ENCODE results near the gene RAB6A.
A peak's percentile ranks its signal among the peaks of the same experiment; 100 is the strongest.
"Not testable (repeated sequence)": the region's sequence is repeated elsewhere in the genome, so short reads cannot be mapped to it uniquely, and the experiment has no call there.

RAB6A gene

GRCh38 chr11:73787643-73788558 is 27.0 kb upstream of the RAB6A start, which contains the start of gene MRPL48:
Gene MRPL48, plus strand, starts transcription at chr11:73787874. Its CDS starts 98 bp downstream, at chr11:73787972.
- no peaks in the 10 kb centered on the region for H3K4me1 ChIP-seq (ENCODE audit: control insufficient read depth, insufficient read depth, low read length)
- H3K27me3 ChIP-seq (ENCODE audit: control insufficient read depth, insufficient read depth, low read length, poor library complexity, severe bottlenecking) = no peaks in the 10 kb centered on the region
- no peaks in the 10 kb centered on the region for H3K36me3 ChIP-seq (ENCODE audit: control insufficient read depth, insufficient read depth, low read length)
- H3K4me3 ChIP-seq (ENCODE audit: insufficient read depth, low read depth, low read length) = peak within 1 kb of the TSS; percentile 79
- H3K27ac ChIP-seq (ENCODE audit: insufficient read depth, low read depth, low read length, poor library complexity, severe bottlenecking) = peak within 1 kb of the TSS; percentile 96
- 9% methylated on average over 41 to 44 of the region's 44 CpGs for WGBS, 2 experiments
- no peaks in the 10 kb centered on the region for H3K9me3 ChIP-seq (ENCODE audit: control insufficient read depth, low read length)

GRCh38 chr11:73787051-73787642 is 26.3 kb upstream of the RAB6A start:
- Histone ChIP-seq H3K27me3 (ENCODE audit: control insufficient read depth, insufficient read depth, low read length, poor library complexity, severe bottlenecking) (no peaks in the 10 kb centered on the region), H3K4me3 (ENCODE audit: insufficient read depth, low read depth, low read length) (peak overlapping the region; percentile 79), H3K27ac (ENCODE audit: insufficient read depth, low read depth, low read length, poor library complexity, severe bottlenecking) (no peak overlapping the region), H3K4me1 (ENCODE audit: control insufficient read depth, insufficient read depth, low read length) (no peaks in the 10 kb centered on the region), H3K36me3 (ENCODE audit: control insufficient read depth, insufficient read depth, low read length) (no peaks in the 10 kb centered on the region), H3K9me3 (ENCODE audit: control insufficient read depth, low read length) (no peaks in the 10 kb centered on the region)
- 88 to 89% methylated on average over 17 of the region's 17 CpGs for WGBS, 2 experiments

GRCh38 chr11:73785467-73785866 is 24.6 kb upstream of the RAB6A start:
- not testable (repeated sequence) for H3K4me1 ChIP-seq (ENCODE audit: control insufficient read depth, insufficient read depth, low read length); H3K4me3 ChIP-seq (ENCODE audit: insufficient read depth, low read depth, low read length); H3K9me3 ChIP-seq (ENCODE audit: control insufficient read depth, low read length); H3K27me3 ChIP-seq (ENCODE audit: control insufficient read depth, insufficient read depth, low read length, poor library complexity, severe bottlenecking); H3K36me3 ChIP-seq (ENCODE audit: control insufficient read depth, insufficient read depth, low read length); H3K27ac ChIP-seq (ENCODE audit: insufficient read depth, low read depth, low read length, poor library complexity, severe bottlenecking)

- Histone ChIP-seq H3K27ac (ENCODE audit: insufficient read depth, low read depth, low read length, poor library complexity, severe bottlenecking) (no peak overlapping the region), H3K27me3 (ENCODE audit: control insufficient read depth, insufficient read depth, low read length, poor library complexity, severe bottlenecking) (no peaks in the 10 kb centered on the region), H3K4me1 (ENCODE audit: control insufficient read depth, insufficient read depth, low read length) (no peaks in the 10 kb centered on the region), H3K4me3 (ENCODE audit: insufficient read depth, low read depth, low read length) (no peak overlapping the region), H3K36me3 (ENCODE audit: control insufficient read depth, insufficient read depth, low read length) (no peaks in the 10 kb centered on the region), H3K9me3 (ENCODE audit: control insufficient read depth, low read length) (no peaks in the 10 kb centered on the region)
- WGBS, 2 experiments = 100% methylated on average over 1 of the region's 1 CpG; no CpG with 5 or more reads in 1 of the 2 experiments
These were observed 23.9 kb upstream of the RAB6A start for GRCh38 chr11:73784734-73785133.

GRCh38 chr11:73784080-73784634 is 23.3 kb upstream of the RAB6A start:
- 89 to 92% methylated on average over 6 of the region's 6 CpGs for WGBS, 2 experiments
- Histone ChIP-seq H3K4me1 (ENCODE audit: control insufficient read depth, insufficient read depth, low read length) (no peaks in the 10 kb centered on the region), H3K27me3 (ENCODE audit: control insufficient read depth, insufficient read depth, low read length, poor library complexity, severe bottlenecking) (no peaks in the 10 kb centered on the region), H3K36me3 (ENCODE audit: control insufficient read depth, insufficient read depth, low read length) (no peaks in the 10 kb centered on the region), H3K4me3 (ENCODE audit: insufficient read depth, low read depth, low read length) (no peak overlapping the region), H3K27ac (ENCODE audit: insufficient read depth, low read depth, low read length, poor library complexity, severe bottlenecking) (no peak overlapping the region), H3K9me3 (ENCODE audit: control insufficient read depth, low read length) (no peaks in the 10 kb centered on the region)

- Histone ChIP-seq H3K27ac (ENCODE audit: insufficient read depth, low read depth, low read length, poor library complexity, severe bottlenecking) (no peak overlapping the region), H3K4me3 (ENCODE audit: insufficient read depth, low read depth, low read length) (no peak overlapping the region)
- 91 to 92% methylated on average over 5 of the region's 5 CpGs for WGBS, 2 experiments
These were observed 22.7 kb upstream of the RAB6A start for GRCh38 chr11:73783483-73784020.

GRCh38 chr11:73781303-73781702 is 20.4 kb upstream of the RAB6A start:
- Histone ChIP-seq H3K36me3 (ENCODE audit: control insufficient read depth, insufficient read depth, low read length) (no peaks in the 10 kb centered on the region), H3K27ac (ENCODE audit: insufficient read depth, low read depth, low read length, poor library complexity, severe bottlenecking) (no peak overlapping the region), H3K9me3 (ENCODE audit: control insufficient read depth, low read length) (no peaks in the 10 kb centered on the region), H3K4me1 (ENCODE audit: control insufficient read depth, insufficient read depth, low read length) (no peaks in the 10 kb centered on the region), H3K27me3 (ENCODE audit: control insufficient read depth, insufficient read depth, low read length, poor library complexity, severe bottlenecking) (no peaks in the 10 kb centered on the region), H3K4me3 (ENCODE audit: insufficient read depth, low read depth, low read length) (no peak overlapping the region)
- whole genome bisulfite sequencing, 2 experiments = 94 to 97% methylated on average over 4 to 6 of the region's 6 CpGs

More at GRCh38 chr11:73783483-73784020, 22.7 kb upstream of the RAB6A start:
- no peaks in the 10 kb centered on the region for H3K4me1 ChIP-seq (ENCODE audit: control insufficient read depth, insufficient read depth, low read length)
- H3K36me3 ChIP-seq (ENCODE audit: control insufficient read depth, insufficient read depth, low read length) = no peaks in the 10 kb centered on the region
- H3K9me3 ChIP-seq (ENCODE audit: control insufficient read depth, low read length) = no peaks in the 10 kb centered on the region
- no peaks in the 10 kb centered on the region for H3K27me3 ChIP-seq (ENCODE audit: control insufficient read depth, insufficient read depth, low read length, poor library complexity, severe bottlenecking)

DNA sequence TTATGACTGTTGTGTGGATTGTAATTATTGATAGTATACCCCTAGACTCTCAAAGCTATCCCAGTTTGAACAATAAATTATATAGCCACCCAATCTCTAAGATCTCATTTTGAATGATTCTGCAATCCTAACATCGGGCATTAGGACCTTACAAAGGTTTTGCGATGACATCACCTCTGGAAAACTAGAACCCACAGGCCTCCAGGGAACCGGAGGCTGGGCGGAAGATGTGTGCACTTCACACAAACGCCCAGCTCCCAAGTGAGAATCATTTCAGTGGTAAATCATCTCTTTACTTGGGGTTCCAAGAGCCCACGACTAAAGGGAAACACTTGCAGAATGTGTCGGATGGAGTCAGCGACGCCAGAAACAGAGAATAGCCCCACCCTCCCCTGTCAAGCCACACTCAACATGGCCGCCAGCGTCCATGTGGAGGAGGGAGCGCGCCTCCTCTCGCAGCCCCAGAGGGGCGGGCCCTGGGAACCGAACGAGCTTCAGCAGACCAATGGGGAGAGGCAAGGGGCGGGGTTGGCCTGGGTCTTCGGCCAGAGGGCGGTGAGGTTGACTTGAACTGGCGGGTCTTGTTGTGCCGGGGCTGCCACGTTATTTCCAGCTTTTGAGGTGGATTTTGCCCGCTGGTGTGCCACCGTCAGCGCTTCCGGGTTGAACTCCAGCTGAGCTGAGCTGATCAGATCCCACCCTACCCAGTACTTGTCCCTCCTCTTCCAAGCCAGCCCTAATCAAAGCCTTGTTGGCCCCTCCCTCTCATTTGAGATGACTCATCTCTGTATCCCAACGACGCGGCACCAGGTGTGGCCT is 18.4 kb upstream of the RAB6A start:
- Histone ChIP-seq H3K27ac (ENCODE audit: insufficient read depth, low read depth, low read length, poor library complexity, severe bottlenecking) (peak overlapping the region; percentile 91), H3K36me3 (ENCODE audit: control insufficient read depth, insufficient read depth, low read length) (no peaks in the 10 kb centered on the region), H3K4me1 (ENCODE audit: control insufficient read depth, insufficient read depth, low read length) (no peaks in the 10 kb centered on the region), H3K9me3 (ENCODE audit: control insufficient read depth, low read length) (no peaks in the 10 kb centered on the region), H3K27me3 (ENCODE audit: control insufficient read depth, insufficient read depth, low read length, poor library complexity, severe bottlenecking) (no peaks in the 10 kb centered on the region), H3K4me3 (ENCODE audit: insufficient read depth, low read depth, low read length) (peak overlapping the region; percentile 61)
- WGBS, 2 experiments = 1% methylated on average over 28 to 30 of the region's 30 CpGs

GRCh38 chr11:73770811-73771210 is 9.9 kb upstream of the RAB6A start:
- WGBS, 2 experiments = 91 to 96% methylated on average over 7 of the region's 7 CpGs
- H3K4me3 ChIP-seq (ENCODE audit: insufficient read depth, low read depth, low read length); H3K27me3 ChIP-seq (ENCODE audit: control insufficient read depth, insufficient read depth, low read length, poor library complexity, severe bottlenecking); H3K9me3 ChIP-seq (ENCODE audit: control insufficient read depth, low read length); H3K4me1 ChIP-seq (ENCODE audit: control insufficient read depth, insufficient read depth, low read length); H3K36me3 ChIP-seq (ENCODE audit: control insufficient read depth, insufficient read depth, low read length); H3K27ac ChIP-seq (ENCODE audit: insufficient read depth, low read depth, low read length, poor library complexity, severe bottlenecking): not testable (repeated sequence)

All from ectodermal cell (in vitro differentiated cells).